Raji (cell line): Measurements from ENCODE around the gene OCEL1.

Source experiments
- POLR2A ChIP-seq: IDR thresholded peaks from 2 replicates; pipeline ENCODE4 v1.6.1; 2011; ENCODE audit warnings: low read depth, low read length, control low read depth; ENCODE audit not compliant: insufficient read depth

Gene OCEL1

GRCh38 chr19:17205237-17206140 is 20.5 kb upstream of the OCEL1 start:
- TF ChIP-seq POLR2A = no peak

DNA sequence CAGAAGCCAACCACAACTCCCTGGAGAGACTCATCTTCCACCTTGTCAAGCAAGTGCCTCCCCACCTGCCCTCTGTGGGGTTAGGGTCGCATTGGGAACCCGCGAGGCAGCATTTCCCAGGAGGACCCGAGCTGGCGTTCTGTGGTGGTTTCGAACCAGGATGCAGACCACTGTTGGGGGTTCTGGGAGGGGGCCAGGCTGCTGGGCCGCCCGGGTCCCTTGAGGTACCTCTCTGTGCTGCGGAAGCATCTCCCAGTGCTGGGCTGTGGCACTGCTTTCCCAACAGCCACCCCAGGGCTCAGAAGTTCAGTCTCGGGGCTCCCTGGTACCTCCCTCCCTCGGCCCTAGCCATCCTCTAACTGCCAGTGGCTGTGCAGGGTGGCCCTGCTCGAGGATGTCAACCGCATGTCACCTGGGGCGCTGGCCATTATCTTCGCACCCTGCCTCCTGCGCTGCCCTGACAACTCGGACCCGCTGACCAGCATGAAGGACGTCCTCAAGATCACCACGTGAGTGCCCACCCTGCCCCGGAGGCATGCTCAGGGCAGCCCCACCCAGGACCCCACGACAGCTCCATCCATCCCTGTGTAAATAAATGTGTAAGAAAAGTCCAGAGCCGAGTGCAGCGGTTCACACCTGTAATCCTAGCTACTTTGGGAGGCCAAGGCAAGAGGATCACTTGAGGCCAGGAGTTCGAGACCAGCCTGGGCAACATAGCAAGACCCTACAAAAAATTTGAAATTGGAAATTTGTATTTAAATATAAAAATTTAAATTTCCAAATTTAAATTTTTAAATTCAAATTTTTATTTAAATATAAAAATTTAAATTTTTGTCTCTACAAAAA is 19.1 kb upstream of the OCEL1 start:
- no peak for TF ChIP-seq POLR2A

DNA sequence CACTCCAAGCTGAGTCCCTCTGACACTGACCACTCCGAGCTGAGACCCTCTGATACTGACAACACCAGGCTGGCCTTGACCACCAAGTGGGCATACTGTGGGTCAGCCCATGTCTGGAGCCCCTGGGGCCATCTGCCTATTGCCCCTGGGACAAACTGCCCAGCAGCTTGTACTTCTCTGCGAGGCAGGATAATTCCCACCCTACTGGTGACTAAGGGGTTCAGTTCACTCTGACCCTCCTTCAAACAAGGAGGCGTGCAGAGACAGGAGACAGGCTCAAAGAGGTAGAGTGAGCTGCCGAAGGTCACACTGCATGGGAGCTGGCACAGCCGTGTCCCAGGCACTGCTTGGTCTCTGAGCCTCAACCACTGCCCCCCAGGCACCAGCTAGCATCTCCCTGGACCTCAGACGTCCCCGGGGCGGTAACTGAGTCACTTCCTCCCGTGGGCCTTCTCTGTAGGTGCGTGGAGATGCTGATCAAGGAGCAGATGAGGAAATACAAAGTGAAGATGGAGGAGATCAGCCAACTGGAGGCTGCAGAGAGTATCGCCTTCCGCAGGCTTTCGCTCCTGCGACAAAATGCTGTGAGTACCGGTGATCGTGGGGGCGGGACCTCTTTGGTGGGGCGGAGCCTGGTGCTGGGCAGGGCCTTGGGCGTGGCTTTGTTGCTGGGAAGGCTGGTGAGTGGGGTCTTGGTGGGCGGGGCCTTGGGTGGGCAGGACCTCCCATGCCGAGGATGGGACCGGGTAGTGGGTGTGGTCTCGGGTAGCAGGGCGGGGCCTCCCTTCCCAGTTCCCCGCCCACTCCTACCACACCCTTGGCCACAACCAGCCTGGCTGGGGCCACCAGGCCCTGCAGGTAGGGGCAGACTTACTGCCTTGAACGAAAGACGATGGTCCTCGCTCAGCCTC is 16.6 kb upstream of the OCEL1 start:
- no peak for TF ChIP-seq POLR2A

- TF ChIP-seq POLR2A = no peak
Measured at GRCh38 chr19:17210296-17210695, 15.7 kb upstream of the OCEL1 start.

DNA sequence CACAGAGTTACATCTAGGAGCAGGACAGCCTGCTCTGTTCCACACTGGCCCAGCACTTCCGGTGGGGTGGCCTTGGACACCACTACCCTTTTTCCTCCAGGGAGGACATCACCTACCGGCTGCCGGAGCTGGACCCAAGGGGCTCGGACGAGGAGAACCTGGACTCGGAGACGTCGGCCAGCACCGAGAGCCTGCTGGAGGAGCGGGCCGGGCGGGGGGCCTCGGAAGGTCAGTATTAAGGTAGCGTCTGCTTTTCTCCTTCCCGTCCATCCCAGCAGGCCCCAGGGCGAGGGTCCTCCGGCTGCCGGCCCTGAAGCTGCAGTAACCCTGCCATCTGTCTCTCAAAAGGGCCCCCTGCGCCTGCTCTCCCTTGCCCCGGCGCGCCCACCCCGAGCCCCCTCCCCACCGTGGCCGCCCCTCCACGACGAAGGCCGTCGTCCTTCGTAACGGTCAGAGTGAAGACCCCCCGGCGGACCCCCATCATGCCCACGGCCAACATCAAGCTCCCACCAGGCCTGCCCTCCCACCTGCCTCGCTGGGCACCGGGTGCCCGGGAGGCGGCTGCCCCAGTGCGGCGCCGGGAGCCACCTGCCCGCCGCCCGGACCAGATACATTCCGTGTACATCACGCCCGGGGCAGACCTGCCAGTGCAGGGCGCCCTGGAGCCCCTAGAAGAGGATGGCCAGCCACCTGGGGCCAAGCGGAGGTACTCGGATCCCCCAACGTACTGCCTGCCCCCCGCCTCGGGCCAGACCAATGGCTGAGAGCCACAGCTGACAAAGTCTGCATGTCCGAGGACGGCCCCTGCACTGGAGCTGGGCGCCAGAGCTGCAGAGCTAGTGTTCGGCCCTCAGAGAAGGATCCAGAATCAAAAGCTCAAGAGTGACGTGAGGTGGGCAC is 14.2 kb upstream of the OCEL1 start:
- no peak for TF ChIP-seq POLR2A

- no peak for TF ChIP-seq POLR2A
Measured at GRCh38 chr19:17213334-17213733, 12.7 kb upstream of the OCEL1 start.

DNA sequence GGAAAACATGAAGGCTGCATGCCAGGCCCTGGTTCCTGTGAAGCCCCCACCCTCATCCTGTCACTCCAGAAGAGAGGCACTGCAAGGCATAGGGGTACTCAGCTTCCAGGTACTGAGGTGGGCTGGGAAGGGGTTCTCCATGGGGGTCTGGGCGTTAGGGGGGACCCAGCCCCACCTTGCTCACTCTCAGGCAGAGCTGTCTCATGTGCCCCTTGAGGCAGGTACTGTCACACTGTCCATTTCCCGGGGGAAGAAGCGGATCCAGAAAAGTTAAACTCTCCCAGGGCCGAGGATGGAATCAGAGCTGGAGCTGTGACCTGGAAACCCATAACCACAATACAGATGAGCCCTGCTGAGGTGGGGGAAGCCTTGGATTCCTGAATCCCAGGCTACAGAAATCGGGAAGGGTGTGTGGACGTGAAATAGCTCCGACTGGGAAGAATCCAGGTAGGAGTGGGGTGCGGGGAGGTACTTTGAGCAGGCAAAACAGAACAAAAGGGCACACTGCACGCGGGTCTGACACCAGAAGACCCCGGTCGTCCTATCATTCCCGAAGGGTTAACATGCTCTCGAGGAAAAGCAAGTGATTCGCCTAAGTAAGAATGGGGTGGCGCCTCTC is 11.4 kb upstream of the OCEL1 start:
- no peak for TF ChIP-seq POLR2A

DNA sequence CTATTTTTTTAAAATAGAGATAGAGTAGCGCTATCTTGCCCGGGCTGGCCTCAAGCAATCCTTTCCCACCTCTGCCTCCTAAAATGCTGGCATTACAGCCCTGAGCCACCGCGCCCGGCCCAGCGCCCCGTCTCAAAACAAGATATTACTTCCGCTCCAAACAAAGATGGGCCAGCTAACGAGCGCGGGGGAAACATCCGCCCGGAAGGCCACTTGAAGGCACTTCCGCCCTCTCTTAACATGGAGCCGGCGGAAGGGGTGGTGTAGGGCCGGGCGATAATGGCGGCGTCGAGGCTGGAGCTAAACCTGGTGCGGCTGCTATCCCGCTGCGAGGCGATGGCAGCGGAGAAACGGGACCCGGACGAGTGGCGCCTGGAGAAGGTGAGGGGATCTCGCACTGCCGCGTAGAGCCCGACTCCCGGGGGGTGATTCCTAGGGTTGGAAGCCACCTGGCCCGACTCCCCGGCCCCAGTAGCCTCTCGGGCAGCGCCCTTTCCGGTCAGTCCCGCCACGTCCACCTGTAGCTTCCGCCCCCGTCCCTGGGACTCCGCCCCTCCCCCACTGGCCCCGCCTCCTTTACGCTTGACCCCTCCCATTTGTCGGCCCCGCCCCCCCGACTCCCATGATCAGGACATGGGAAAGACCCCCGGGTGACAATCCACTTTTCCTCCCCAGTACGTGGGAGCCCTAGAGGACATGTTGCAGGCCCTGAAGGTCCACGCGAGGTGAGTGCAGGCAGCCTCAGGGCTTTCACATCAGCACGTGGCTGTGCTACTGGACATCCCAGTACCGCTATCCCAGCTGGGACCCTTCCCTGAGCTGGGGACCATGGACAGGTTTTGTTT is 10.7 kb upstream of the OCEL1 start, which contains the start of gene USE1:
USE1 (plus strand) TSS at position 231 of the 845 bp plus-strand sequence; CDS start at position 280, 49 bp downstream.
- TF ChIP-seq POLR2A = peak; percentile 73

GRCh38 chr19:17216058-17216670 is 9.9 kb upstream of the OCEL1 start:
- TF ChIP-seq POLR2A = no peak

GRCh38 chr19:17219286-17219685 is 6.7 kb upstream of the OCEL1 start:
- no peak for TF ChIP-seq POLR2A

DNA sequence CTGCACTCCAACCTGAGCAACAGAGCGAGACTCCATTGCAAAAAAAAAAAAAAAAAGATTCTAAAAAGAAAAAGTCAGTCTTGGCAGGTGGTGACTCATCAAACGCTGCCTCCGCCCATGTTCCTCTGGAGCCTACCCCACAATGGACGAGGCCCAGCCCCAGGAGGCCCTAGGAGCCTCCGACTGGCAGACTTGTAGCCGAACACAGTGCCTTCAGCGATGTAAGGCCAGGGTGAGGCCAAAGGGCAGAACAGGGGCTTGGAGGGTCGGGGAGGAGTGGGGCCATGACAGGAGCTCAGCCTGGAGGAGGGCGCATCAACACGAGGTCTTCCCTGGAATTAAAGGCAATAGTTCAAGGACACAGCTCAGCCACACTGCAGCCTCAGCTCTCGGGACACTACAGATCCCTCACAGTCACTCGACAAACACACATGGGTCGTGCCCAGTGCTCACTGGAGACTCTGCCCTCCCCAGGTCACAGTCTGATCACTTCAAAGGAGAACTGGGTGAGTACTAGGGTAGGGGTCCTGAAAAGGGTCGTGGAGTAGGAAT is 5.7 kb upstream of the OCEL1 start:
- no peak for TF ChIP-seq POLR2A

DNA sequence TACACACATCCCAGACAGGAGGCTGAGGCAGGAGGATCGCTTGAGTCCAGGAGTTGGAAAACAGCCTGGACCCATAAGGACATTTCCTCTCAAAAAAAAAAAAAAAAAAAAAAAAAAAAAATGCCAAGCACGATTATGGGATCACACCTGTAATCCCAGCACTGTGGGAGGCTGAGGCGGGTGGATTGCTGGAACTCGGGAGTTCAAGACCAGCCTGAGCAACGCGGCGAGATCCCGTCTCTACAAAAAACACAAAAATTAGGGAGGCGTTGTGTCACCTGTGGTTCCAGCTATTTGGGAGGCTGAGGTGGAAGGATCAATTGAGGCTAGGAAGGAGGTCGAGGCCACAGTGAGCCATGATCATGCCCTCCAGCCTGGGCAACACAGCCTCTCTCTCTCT is 973 bp upstream of the OCEL1 start:
- TF ChIP-seq POLR2A = no peak

- TF ChIP-seq POLR2A = 0 out of 2 replicates have a peak, but pooled peaks have one; percentile 11
Measured at GRCh38 chr19:17227798-17228367, 1.9 kb downstream of the OCEL1 start.
